K562 (cell line): ENCODE data around the gene COX6A2. TPM values are rescaled to one million over a fixed set of nuclear protein-coding genes. Genes with fewer than 3 reads are reported as not detected.

ENCODE experiments used
- E2F3 ChIP-seq: fragments of 250-450 bp; sonication (Bioruptor Pico); IDR thresholded peaks from 2 replicates; pipeline ENCODE4 v1.4.0; 2020; ENCODE audit warnings: mild to moderate bottlenecking
- EGR1 ChIP-seq: fragments of 450-650 bp; conservative IDR thresholded peaks from 2 replicates; pipeline ENCODE4 v1.6.1; 2017; ENCODE audit warnings: mild to moderate bottlenecking
- ESRRA ChIP-seq: fragments of 450-650 bp; IDR thresholded peaks from 2 replicates; pipeline ENCODE4 v1.6.1; 2014; ENCODE audit warnings: low read depth, mild to moderate bottlenecking, moderate library complexity, borderline replicate concordance
- HMGN3 ChIP-seq: IDR thresholded peaks from 2 replicates; pipeline ENCODE4 v1.6.1; 2011; ENCODE audit warnings: borderline replicate concordance, low read depth, mild to moderate bottlenecking, mixed read lengths, low read length; ENCODE audit not compliant: insufficient read length; ENCODE audit errors: extremely low read depth
- MEF2D ChIP-seq: conservative IDR thresholded peaks from 2 replicates; pipeline ENCODE4 v1.6.1; 2016; ENCODE audit warnings: low read depth, missing genetic modification characterization, missing compliant biosample characterization
- MTF1 ChIP-seq: fragments of 250-450 bp; sonication (Bioruptor Pico); IDR thresholded peaks from 2 replicates; pipeline ENCODE4 v1.9.0; 2021; ENCODE audit warnings: moderate library complexity, mild to moderate bottlenecking, inconsistent platforms, borderline replicate concordance
- RAD21 ChIP-seq, 2 experiments: fragments of 250-450 bp in 1 of 2; fragments of 450-650 bp in 1 of 2; sonication (Bioruptor Pico) in 1 of 2; formaldehyde crosslinking in 1 of 2; IDR thresholded peaks in 1 of 2; conservative IDR thresholded peaks in 1 of 2; 2 replicates each; pipeline versions ENCODE4 v1.4.0 to v1.8.0; 2020 to 2022; ENCODE audit warnings: mild to moderate bottlenecking in 2 of 2, moderate library complexity in 1 of 2
- RBM34 ChIP-seq: fragments of 200-400 bp; formaldehyde crosslinking; IDR thresholded peaks from 2 replicates; pipeline ENCODE4 v1.6.1; 2018; ENCODE audit warnings: low read length, borderline replicate concordance; ENCODE audit not compliant: insufficient read depth
- SMARCA5 ChIP-seq: fragments of 450-650 bp; IDR thresholded peaks from 2 replicates; pipeline ENCODE4 v1.6.1; 2016
- SMARCB1 ChIP-seq: IDR thresholded peaks from 2 replicates; pipeline ENCODE4 v1.6.1; 2011; ENCODE audit warnings: improper control_type of control experiment, low read depth; ENCODE audit not compliant: insufficient read length
- SUPT5H ChIP-seq: fragments of 450-650 bp; IDR thresholded peaks from 2 replicates; pipeline ENCODE4 v1.6.1; 2016
- ZFX ChIP-seq: sonication (generic); formaldehyde crosslinking; IDR thresholded peaks from 2 replicates; pipeline ENCODE4 v1.8.0; 2022; ENCODE audit warnings: mild to moderate bottlenecking, missing genetic modification reagents, moderate library complexity
- polyA plus RNA-seq, 8 experiments: library from polyadenylated mRNA; depleted of rRNA in 4 of 8; stranded (reverse) in 5 of 8; unstranded in 3 of 8; fragments of >200 nt; fragmentation: Nextera tagmentation in 2 of 8; fragmentation: Illumina TruSeq in 1 of 8; extraction: Ambion mirVana in 2 of 8; extraction: Trizol in 1 of 8; gene quantifications; 2 replicates each; pipeline versions ENCODE4 v1.2.1 to v1.2.3, GENCODE V29; 2011 to 2014; ENCODE audit warnings: inconsistent platforms in 1 of 8, missing spikeins in 1 of 8
- total RNA-seq, 7 experiments: library from RNA; depleted of rRNA in 6 of 7; stranded (reverse); fragments of >200 nt in 6 of 7; fragmentation: Illumina TruSeq in 2 of 7; extraction: Trizol in 2 of 7; gene quantifications; 2 replicates each; pipeline versions ENCODE4 v1.2.1 to v1.2.3, GENCODE V29; 2011 to 2021; ENCODE audit warnings: low replicate concordance in 1 of 7
- TF ChIP-seq, protein P1 (sequence below), 2 experiments: fragments of 450-650 bp in 1 of 2; sonication (generic) in 1 of 2; formaldehyde crosslinking in 1 of 2; IDR thresholded peaks in 1 of 2; conservative IDR thresholded peaks in 1 of 2; 2 replicates each; pipeline versions ENCODE4 v1.6.1 to v1.8.1; 2016 to 2023; ENCODE audit warnings: mild to moderate bottlenecking in 2 of 2, moderate library complexity in 2 of 2, inconsistent platforms in 1 of 2, missing genetic modification reagents in 1 of 2
- TF ChIP-seq, protein P2 (sequence below): fragments of 450-650 bp; IDR thresholded peaks from one replicate; pipeline ENCODE4 v1.6.1; 2018; ENCODE audit warnings: mild to moderate bottlenecking, moderate library complexity; ENCODE audit not compliant: partially characterized antibody
- TF ChIP-seq, protein P3 (sequence below): fragments of 450-650 bp; IDR thresholded peaks from 2 replicates; pipeline ENCODE4 v1.6.1; 2016
- TF ChIP-seq, protein P4 (sequence below): fragments of 450-650 bp; IDR thresholded peaks from 2 replicates; pipeline ENCODE4 v1.6.1; 2018; ENCODE audit warnings: mild to moderate bottlenecking, low read depth; ENCODE audit not compliant: partially characterized antibody
- TF ChIP-seq, protein P5 (sequence below): fragments of 250-450 bp; sonication (Bioruptor Pico); IDR thresholded peaks from 2 replicates; pipeline ENCODE4 v1.4.0; 2020; ENCODE audit warnings: mild to moderate bottlenecking

The COX6A2 gene
- total and polyA plus RNA-seq, 9 of the 15 experiments (the other 6 are each of a cell fraction or from before 2014, with no cell fraction given): not detected

DNA sequence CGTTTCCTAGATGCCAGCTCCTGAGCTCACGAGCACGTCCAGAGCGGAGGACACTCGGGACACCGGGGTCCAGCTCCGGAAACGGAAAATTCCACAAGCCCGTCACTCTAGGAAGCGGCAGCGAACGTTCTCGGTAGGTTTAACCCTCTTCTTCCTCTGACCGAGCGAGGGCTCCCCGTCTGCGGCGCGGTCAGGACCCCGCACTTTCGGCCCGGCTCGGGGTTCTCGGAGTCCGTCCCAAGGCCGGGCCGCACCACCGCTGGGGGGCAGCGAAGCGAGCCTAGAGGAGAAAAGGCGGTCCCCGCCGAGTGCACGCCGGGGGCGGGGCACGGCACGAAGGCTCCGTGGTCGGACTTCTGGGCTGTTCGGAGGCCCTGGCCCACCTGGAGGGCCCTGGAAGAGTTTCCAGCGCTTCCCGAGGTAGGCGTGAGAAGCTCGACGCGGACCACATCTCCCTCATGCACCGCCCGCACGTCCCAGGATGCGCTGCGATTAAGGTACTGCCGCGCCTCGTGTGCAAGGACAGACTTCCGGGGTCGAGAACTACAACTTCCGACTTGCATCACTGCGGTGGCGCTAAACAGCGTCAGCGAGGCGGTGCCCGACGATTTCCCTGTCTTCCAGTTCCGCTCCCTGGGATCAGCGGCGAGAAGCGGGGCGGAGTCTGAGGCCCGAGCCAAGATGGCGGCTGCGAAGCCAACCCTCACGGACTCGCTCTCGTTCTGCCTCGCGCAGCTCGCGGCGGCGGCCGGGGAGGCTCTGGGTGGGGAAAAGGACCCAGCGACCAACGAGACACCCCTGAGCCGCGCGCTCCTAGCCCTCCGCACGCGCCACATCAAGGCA is 30.9 kb upstream of the COX6A2 start, which contains the start of gene ARMC5 (continued):
- TF ChIP-seq, protein P1, sequence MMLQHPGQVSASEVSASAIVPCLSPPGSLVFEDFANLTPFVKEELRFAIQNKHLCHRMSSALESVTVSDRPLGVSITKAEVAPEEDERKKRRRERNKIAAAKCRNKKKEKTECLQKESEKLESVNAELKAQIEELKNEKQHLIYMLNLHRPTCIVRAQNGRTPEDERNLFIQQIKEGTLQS (IDR thresholded peaks at IDR 0.05): peak; percentile 89
- TF ChIP-seq, protein P1 (CRISPR knock-in tag; conservative IDR thresholded peaks at IDR 0.05): peak; percentile 81
- TF ChIP-seq SUPT5H: peak; percentile 96
- no peak for TF ChIP-seq MTF1 (CRISPR knock-in tag)
- TF ChIP-seq ZFX (CRISPR knock-in tag): peak; percentile 94
- peak; percentile 55; the same call in 1 of the 2 replicates for TF ChIP-seq ESRRA
- 0 out of 2 replicates have a peak, but pooled peaks have one; percentile 51 for TF ChIP-seq RBM34
- TF ChIP-seq HMGN3: peak; percentile 40
- TF ChIP-seq, protein P2, sequence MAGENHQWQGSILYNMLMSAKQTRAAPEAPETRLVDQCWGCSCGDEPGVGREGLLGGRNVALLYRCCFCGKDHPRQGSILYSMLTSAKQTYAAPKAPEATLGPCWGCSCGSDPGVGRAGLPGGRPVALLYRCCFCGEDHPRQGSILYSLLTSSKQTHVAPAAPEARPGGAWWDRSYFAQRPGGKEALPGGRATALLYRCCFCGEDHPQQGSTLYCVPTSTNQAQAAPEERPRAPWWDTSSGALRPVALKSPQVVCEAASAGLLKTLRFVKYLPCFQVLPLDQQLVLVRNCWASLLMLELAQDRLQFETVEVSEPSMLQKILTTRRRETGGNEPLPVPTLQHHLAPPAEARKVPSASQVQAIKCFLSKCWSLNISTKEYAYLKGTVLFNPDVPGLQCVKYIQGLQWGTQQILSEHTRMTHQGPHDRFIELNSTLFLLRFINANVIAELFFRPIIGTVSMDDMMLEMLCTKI: no peak
- TF ChIP-seq, protein P3, sequence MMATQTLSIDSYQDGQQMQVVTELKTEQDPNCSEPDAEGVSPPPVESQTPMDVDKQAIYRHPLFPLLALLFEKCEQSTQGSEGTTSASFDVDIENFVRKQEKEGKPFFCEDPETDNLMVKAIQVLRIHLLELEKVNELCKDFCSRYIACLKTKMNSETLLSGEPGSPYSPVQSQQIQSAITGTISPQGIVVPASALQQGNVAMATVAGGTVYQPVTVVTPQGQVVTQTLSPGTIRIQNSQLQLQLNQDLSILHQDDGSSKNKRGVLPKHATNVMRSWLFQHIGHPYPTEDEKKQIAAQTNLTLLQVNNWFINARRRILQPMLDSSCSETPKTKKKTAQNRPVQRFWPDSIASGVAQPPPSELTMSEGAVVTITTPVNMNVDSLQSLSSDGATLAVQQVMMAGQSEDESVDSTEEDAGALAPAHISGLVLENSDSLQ: peak; percentile 25; the same call in 1 of the 2 replicates
- TF ChIP-seq EGR1: peak; percentile 61
- peak; percentile 18; the same call in 1 of the 2 replicates for TF ChIP-seq SMARCA5
- TF ChIP-seq E2F3: peak; percentile 45; the same call in 1 of the 2 replicates
- TF ChIP-seq MEF2D (tag): no peak
- TF ChIP-seq RAD21 (CRISPR knock-in tag; conservative IDR thresholded peaks at IDR 0.05 in 1 of 2, IDR thresholded peaks at IDR 0.05 in 1 of 2): peak; percentile 39 to 53; a peak in 3 of 4 replicates
- TF ChIP-seq, protein P4, sequence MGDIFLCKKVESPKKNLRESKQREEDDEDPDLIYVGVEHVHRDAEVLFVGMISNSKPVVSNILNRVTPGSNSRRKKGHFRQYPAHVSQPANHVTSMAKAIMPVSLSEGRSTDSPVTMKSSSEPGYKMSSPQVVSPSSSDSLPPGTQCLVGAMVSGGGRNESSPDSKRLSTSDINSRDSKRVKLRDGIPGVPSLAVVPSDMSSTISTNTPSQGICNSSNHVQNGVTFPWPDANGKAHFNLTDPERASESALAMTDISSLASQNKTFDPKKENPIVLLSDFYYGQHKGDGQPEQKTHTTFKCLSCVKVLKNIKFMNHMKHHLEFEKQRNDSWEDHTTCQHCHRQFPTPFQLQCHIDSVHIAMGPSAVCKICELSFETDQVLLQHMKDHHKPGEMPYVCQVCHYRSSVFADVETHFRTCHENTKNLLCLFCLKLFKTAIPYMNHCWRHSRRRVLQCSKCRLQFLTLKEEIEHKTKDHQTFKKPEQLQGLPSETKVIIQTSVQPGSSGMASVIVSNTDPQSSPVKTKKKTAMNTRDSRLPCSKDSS: no peak
- no peak for TF ChIP-seq SMARCB1
- TF ChIP-seq, protein P5, sequence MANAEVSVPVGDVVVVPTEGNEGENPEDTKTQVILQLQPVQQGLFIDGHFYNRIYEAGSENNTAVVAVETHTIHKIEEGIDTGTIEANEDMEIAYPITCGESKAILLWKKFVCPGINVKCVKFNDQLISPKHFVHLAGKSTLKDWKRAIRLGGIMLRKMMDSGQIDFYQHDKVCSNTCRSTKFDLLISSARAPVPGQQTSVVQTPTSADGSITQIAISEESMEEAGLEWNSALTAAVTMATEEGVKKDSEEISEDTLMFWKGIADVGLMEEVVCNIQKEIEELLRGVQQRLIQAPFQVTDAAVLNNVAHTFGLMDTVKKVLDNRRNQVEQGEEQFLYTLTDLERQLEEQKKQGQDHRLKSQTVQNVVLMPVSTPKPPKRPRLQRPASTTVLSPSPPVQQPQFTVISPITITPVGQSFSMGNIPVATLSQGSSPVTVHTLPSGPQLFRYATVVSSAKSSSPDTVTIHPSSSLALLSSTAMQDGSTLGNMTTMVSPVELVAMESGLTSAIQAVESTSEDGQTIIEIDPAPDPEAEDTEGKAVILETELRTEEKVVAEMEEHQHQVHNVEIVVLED (CRISPR knock-in tag): peak; percentile 64; the same call in 1 of the 2 replicates
